H1 (cell line): Measurements from ENCODE around the gene C7orf57.

Experiments
- CEBPB ChIP-seq: IDR thresholded peaks from 2 replicates; pipeline ENCODE4 v1.6.1; 2012; ENCODE audit warnings: low read depth, low read length
- EGR1 ChIP-seq: IDR thresholded peaks from 2 replicates; pipeline ENCODE4 v1.6.1; 2011; ENCODE audit warnings: low read depth, low read length, borderline replicate concordance
- EP300 ChIP-seq, 2 experiments: IDR thresholded peaks; 1 replicate in 1 of 2; 2 replicates in 1 of 2; pipeline ENCODE4 v1.6.1; 2011 to 2012; ENCODE audit warnings: low read depth in 2 of 2, low read length in 2 of 2, mild to moderate bottlenecking in 2 of 2, borderline replicate concordance in 1 of 2, inconsistent platforms in 1 of 2, moderate library complexity in 1 of 2
- EZH2 ChIP-seq: fragments of 200-600 bp; sonication (generic); IDR thresholded peaks from 2 replicates; pipeline ENCODE4 v1.7.1; 2012; ENCODE audit warnings: low read depth, mild to moderate bottlenecking, moderate library complexity, low read length, inconsistent platforms; ENCODE audit not compliant: severe bottlenecking
- NRF1 ChIP-seq: IDR thresholded peaks from 2 replicates; pipeline ENCODE4 v1.6.1; 2011; ENCODE audit warnings: mild to moderate bottlenecking, low read depth, low read length, improper control_type of control experiment
- POLR2A ChIP-seq, 2 experiments: IDR thresholded peaks; 1 replicate in 1 of 2; 2 replicates in 1 of 2; pipeline ENCODE4 v1.6.1; 2011; ENCODE audit warnings: low read depth in 2 of 2, low read length in 2 of 2, mild to moderate bottlenecking in 2 of 2; ENCODE audit errors: control extremely low read depth in 1 of 2
- POLR2AphosphoS5 ChIP-seq: IDR thresholded peaks from 2 replicates; pipeline ENCODE4 v1.6.1; 2011; ENCODE audit warnings: low read depth, low read length
- RAD21 ChIP-seq, 2 experiments: IDR thresholded peaks in 1 of 2; conservative IDR thresholded peaks in 1 of 2; 2 replicates each; pipeline ENCODE4 v1.6.1; 2011; ENCODE audit warnings: low read depth in 2 of 2, low read length in 2 of 2, improper control_type of control experiment in 1 of 2, inconsistent platforms in 1 of 2, mild to moderate bottlenecking in 1 of 2, moderate library complexity in 1 of 2
- TAF1 ChIP-seq: IDR thresholded peaks from 2 replicates; pipeline ENCODE4 v1.6.1; 2011; ENCODE audit warnings: mild to moderate bottlenecking, low read depth, low read length
- YY1 ChIP-seq: IDR thresholded peaks from 2 replicates; pipeline ENCODE4 v1.6.1; 2011; ENCODE audit warnings: low read depth, mild to moderate bottlenecking, low read length
- TF ChIP-seq, protein P1 (sequence below), 3 experiments: IDR thresholded peaks; 1 replicate in 2 of 3; 2 replicates in 1 of 3; pipeline versions ENCODE4 v1.5.1 to v1.6.1; 2011; ENCODE audit warnings: low read length in 3 of 3, mild to moderate bottlenecking in 3 of 3, inconsistent platforms in 2 of 3, low read depth in 1 of 3, moderate library complexity in 1 of 3; ENCODE audit not compliant: insufficient read depth in 1 of 3; ENCODE audit errors: control extremely low read depth in 1 of 3

DNA sequence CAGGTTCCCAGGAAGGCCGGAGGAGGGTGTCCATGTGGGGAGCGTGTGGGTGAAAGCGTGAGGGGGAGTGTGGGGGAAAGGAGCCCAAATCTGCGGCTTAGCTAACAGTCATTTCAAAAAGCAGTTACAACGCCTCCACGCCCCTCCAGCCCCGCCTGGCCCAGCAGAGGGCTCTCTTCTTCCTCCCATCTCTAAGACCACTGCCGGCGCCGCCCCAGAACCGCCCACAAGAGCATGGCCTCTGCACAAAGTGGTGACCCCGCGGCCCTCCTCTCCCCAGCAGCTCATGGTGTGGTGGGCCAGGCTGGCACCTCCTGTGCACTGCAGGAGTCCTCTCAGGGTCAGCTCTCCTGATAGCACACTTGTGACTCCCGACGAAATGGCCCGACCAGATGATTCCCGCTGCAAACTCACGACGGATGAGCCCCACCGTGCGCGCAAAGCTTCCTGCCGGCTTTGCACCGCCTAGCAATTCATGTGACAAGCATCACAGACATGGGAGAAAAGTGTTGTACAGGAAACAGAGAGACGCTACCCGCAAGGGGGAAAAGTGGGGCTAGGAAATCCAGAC is 43.5 kb upstream of the C7orf57 start:
- TF ChIP-seq, protein P1, sequence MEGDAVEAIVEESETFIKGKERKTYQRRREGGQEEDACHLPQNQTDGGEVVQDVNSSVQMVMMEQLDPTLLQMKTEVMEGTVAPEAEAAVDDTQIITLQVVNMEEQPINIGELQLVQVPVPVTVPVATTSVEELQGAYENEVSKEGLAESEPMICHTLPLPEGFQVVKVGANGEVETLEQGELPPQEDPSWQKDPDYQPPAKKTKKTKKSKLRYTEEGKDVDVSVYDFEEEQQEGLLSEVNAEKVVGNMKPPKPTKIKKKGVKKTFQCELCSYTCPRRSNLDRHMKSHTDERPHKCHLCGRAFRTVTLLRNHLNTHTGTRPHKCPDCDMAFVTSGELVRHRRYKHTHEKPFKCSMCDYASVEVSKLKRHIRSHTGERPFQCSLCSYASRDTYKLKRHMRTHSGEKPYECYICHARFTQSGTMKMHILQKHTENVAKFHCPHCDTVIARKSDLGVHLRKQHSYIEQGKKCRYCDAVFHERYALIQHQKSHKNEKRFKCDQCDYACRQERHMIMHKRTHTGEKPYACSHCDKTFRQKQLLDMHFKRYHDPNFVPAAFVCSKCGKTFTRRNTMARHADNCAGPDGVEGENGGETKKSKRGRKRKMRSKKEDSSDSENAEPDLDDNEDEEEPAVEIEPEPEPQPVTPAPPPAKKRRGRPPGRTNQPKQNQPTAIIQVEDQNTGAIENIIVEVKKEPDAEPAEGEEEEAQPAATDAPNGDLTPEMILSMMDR (IDR thresholded peaks at IDR 0.05; ENCODE audit: control extremely low read depth in 1 of 3, insufficient read depth in 1 of 3, low read depth in 1 of 3, low read length in 3 of 3), result peak; percentile 70 to 73 (median 71)
- TF ChIP-seq RAD21 (IDR thresholded peaks at IDR 0.05 in 1 of 2, conservative IDR thresholded peaks at IDR 0.05 in 1 of 2; ENCODE audit: low read depth in 2 of 2, low read length in 2 of 2) (peak; percentile 77 to 83), POLR2AphosphoS5 (0 out of 2 replicates have a peak, but pooled peaks have one; percentile 59), NRF1 (no peak), CEBPB (no peak), EP300 (IDR thresholded peaks at IDR 0.05; ENCODE audit: borderline replicate concordance in 1 of 2, low read depth in 2 of 2, low read length in 2 of 2) (no peak; a peak in 1 of 3 replicates), EGR1 (no peak), EZH2 (no peak), TAF1 (peak; percentile 59), POLR2A (IDR thresholded peaks at IDR 0.05; ENCODE audit: control extremely low read depth in 1 of 2, low read depth in 2 of 2, low read length in 2 of 2) (peak in 1 of 2 experiments; percentile 47; a peak in 2 of 3 replicates), YY1 (peak; percentile 75)
